Endothelial cell of umbilical vein (primary cell): Measurements from ENCODE around the gene ZNF474. TPM values are rescaled to one million over a fixed set of nuclear protein-coding genes. Genes with fewer than 3 reads are reported as not detected.

Experiments used
- BruUV-seq: library from RNA; stranded (reverse); fragments of 400-500 nt; replicated peaks from 2 replicates; lab custom pipeline; 2021; lab: Mats Ljungman, UMichigan
- CTCF ChIA-PET: fragments of 300-600, 350-600 bp; sonication (Branson Sonifier 250); formaldehyde crosslinking; loops from one replicate; lab custom pipeline; 2021; ENCODE audit warnings: antibody characterized with exemption, inconsistent platforms; lab: Charles Lee
- POLR2A ChIA-PET: fragments of 300-600, 350-600 bp; sonication (Branson Sonifier 250); formaldehyde crosslinking; loops from one replicate; lab custom pipeline; 2021; ENCODE audit warnings: antibody characterized with exemption, inconsistent platforms; lab: Charles Lee
- DNase-seq: peaks from one replicate; pipeline ENCODE4 v3.0.0-alpha.2; 2011; ENCODE audit warnings: low read depth, low spot score
- FAIRE-seq: peaks from 2 replicates; lab custom pipeline; 2011; peaks lifted over from hg19 to GRCh38; lab: Jason Lieb, UNC
- H2AFZ ChIP-seq: 2 replicates; pipeline ENCODE4 v1.6.0; 2012; ENCODE audit warnings: low read depth, low read length, control low read depth, inconsistent platforms
- H3K27ac ChIP-seq: 2 replicates; pipeline ENCODE4 v1.5.1; 2011; ENCODE audit warnings: low read depth, mild to moderate bottlenecking, control low read depth, low read length, moderate library complexity; ENCODE audit not compliant: insufficient read depth
- H3K27me3 ChIP-seq, 2 experiments: 2 replicates each; pipeline versions ENCODE4 v1.6.0 to v1.6.1; 2011; ENCODE audit warnings: low read length in 2 of 2, mixed read lengths in 1 of 2; ENCODE audit not compliant: control insufficient read depth in 2 of 2, insufficient read depth in 2 of 2
- H3K36me3 ChIP-seq, 2 experiments: 2 replicates in 1 of 2; 3 replicates in 1 of 2; pipeline ENCODE4 v1.5.1; 2011; ENCODE audit warnings: low read length in 2 of 2, mild to moderate bottlenecking in 1 of 2, moderate library complexity in 1 of 2; ENCODE audit not compliant: control insufficient read depth in 2 of 2, insufficient read depth in 2 of 2; ENCODE audit errors: extremely low read depth in 1 of 2
- H3K4me1 ChIP-seq: 3 replicates; pipeline ENCODE4 v1.5.1; 2011; ENCODE audit warnings: mild to moderate bottlenecking, low read length; ENCODE audit not compliant: control insufficient read depth, insufficient read depth; ENCODE audit errors: extremely low read depth
- H3K4me2 ChIP-seq: 2 replicates; pipeline ENCODE4 v1.6.1; 2011; ENCODE audit warnings: low read length, control low read depth, mixed read lengths; ENCODE audit not compliant: insufficient read depth
- H3K4me3 ChIP-seq, 3 experiments: fragments of 200-600 bp in 1 of 3; sonication (generic), shearing (Covaris generic) in 1 of 3; replicated peaks in 1 of 3; 2 replicates each; pipeline ENCODE4 v1.5.1; 2011 to 2016; ENCODE audit warnings: control low read depth in 3 of 3, low read length in 3 of 3, mild to moderate bottlenecking in 2 of 3, inconsistent platforms in 1 of 3, low read depth in 1 of 3, moderate library complexity in 1 of 3; ENCODE audit not compliant: insufficient read depth in 1 of 3
- H3K79me2 ChIP-seq: 2 replicates; pipeline ENCODE4 v1.6.0; 2012; ENCODE audit warnings: low read length, inconsistent platforms; ENCODE audit not compliant: control insufficient read depth, insufficient read depth
- H3K9ac ChIP-seq: replicated peaks from 2 replicates; pipeline ENCODE3; 2011; ENCODE audit warnings: low read length, control low read depth; ENCODE audit not compliant: insufficient read depth; ENCODE audit errors: extremely low read depth
- H3K9me1 ChIP-seq: replicated peaks from 3 replicates; pipeline ENCODE4 v1.6.0; 2011; ENCODE audit warnings: mild to moderate bottlenecking, low read length; ENCODE audit not compliant: control insufficient read depth, insufficient read depth; ENCODE audit errors: extremely low read depth
- H3K9me3 ChIP-seq: replicated peaks from 2 replicates; pipeline ENCODE4 v1.5.1; 2012; ENCODE audit warnings: low read length, inconsistent platforms; ENCODE audit not compliant: control insufficient read depth, insufficient read depth
- H4K20me1 ChIP-seq: replicated peaks from 2 replicates; pipeline ENCODE3; 2011; ENCODE audit warnings: mild to moderate bottlenecking, low read length; ENCODE audit not compliant: control insufficient read depth, insufficient read depth; ENCODE audit errors: extremely low read depth
- CTCF ChIP-seq, 2 donors: IDR thresholded peaks; 1 replicate in 1 of 2; 2 replicates in 1 of 2; pipeline ENCODE4 v1.5.1; 2011; ENCODE audit warnings: low read length in 2 of 2, mild to moderate bottlenecking in 2 of 2, moderate library complexity in 2 of 2, control low read depth in 1 of 2, inconsistent platforms in 1 of 2, low read depth in 1 of 2; ENCODE audit not compliant: insufficient read depth in 1 of 2; ENCODE audit errors: extremely low read depth in 1 of 2
- EZH2 ChIP-seq: IDR thresholded peaks from 2 replicates; pipeline ENCODE4 v1.6.1; 2012; ENCODE audit warnings: borderline replicate concordance, low read depth, mild to moderate bottlenecking, moderate library complexity, low read length, inconsistent platforms; ENCODE audit not compliant: severe bottlenecking
- FOS ChIP-seq: IDR thresholded peaks from 2 replicates; pipeline ENCODE4 v1.6.1; 2011; ENCODE audit warnings: mild to moderate bottlenecking, low read length, moderate library complexity, borderline replicate concordance; ENCODE audit not compliant: insufficient read depth
- GATA2 ChIP-seq: IDR thresholded peaks from 2 replicates; pipeline ENCODE4 v1.7.0; 2011; ENCODE audit warnings: low read depth, mild to moderate bottlenecking, moderate library complexity, mixed read lengths, low read length; ENCODE audit not compliant: insufficient read length, insufficient read depth
- JUN ChIP-seq: IDR thresholded peaks from 2 replicates; pipeline ENCODE4 v1.6.1; 2011; ENCODE audit warnings: borderline replicate concordance, low read depth; ENCODE audit not compliant: insufficient read length, insufficient read depth
- MAX ChIP-seq: IDR thresholded peaks from 2 replicates; pipeline ENCODE4 v1.6.1; 2011; ENCODE audit not compliant: insufficient read depth, insufficient read length
- MYC ChIP-seq: IDR thresholded peaks from one replicate; pipeline ENCODE4 v1.6.1; 2011; ENCODE audit warnings: mild to moderate bottlenecking, low read depth, low read length
- POLR2A ChIP-seq: IDR thresholded peaks from 2 replicates; pipeline ENCODE4 v1.6.1; 2012; ENCODE audit warnings: low read depth, mild to moderate bottlenecking, control low read depth, low read length
- POLR2AphosphoS5 ChIP-seq: IDR thresholded peaks from 2 replicates; pipeline ENCODE4 v1.6.1; 2012; ENCODE audit warnings: low read depth, mild to moderate bottlenecking, control low read depth, low read length, moderate library complexity; ENCODE audit not compliant: insufficient read depth
- dilution Hi-C: fragments of 300-500 bp; cut with MboI; formaldehyde crosslinking; loops from one replicate; pipeline ENCODE4 v1.15.0; 2019; ENCODE audit warnings: low sequenced_read_pairs; ENCODE audit not compliant: extremely low pct_ligation_motif_present
- intact Hi-C: fragments of 100-400 bp; cut with micrococcal nuclease; formaldehyde crosslinking; loops from one replicate; pipeline ENCODE4 v1.10.0; 2022
- polyA plus RNA-seq, 4 experiments: library from polyadenylated mRNA; depleted of rRNA in 3 of 4; stranded (reverse) in 3 of 4; unstranded in 1 of 4; fragments of >200 nt; gene quantifications; 2 replicates each; pipeline versions ENCODE4 v1.2.1 to v1.2.3, GENCODE V29; 2011 to 2012; ENCODE audit warnings: missing spikeins in 1 of 4
- total RNA-seq: library from RNA; stranded (reverse); gene quantifications from 2 replicates; pipeline ENCODE4 v1.2.3, GENCODE V29; 2021

The ZNF474 gene
- total and polyA plus RNA-seq, 2 donors (not counting 3 experiments of a cell fraction or from before 2014, with no cell fraction given): 0.03 TPM; not detected in 1

GRCh38 chr5:122121479-122122465 lies 7.6 kb upstream of the ZNF474 start:
- TF ChIP-seq FOS: no peak
- TF ChIP-seq POLR2A: no peak
- TF ChIP-seq MAX: no peak
- no peak for TF ChIP-seq CTCF (IDR thresholded peaks at IDR 0.05; ENCODE audit: extremely low read depth in 1 of 2, insufficient read depth in 1 of 2, low read depth in 1 of 2, low read length in 2 of 2)
- no peak for TF ChIP-seq JUN
- no peak for TF ChIP-seq POLR2AphosphoS5
- TF ChIP-seq MYC: no peak
- no peak for TF ChIP-seq GATA2
- no peak for TF ChIP-seq EZH2
- intact Hi-C loops (no loop called here), dilution Hi-C loops (no loop called here)
- H3K4me1 ChIP-seq: no peaks in the 10 kb centered on the region
- H3K36me3 ChIP-seq: no peaks in the 10 kb centered on the region
- DNase-seq: no peak
- no peak overlapping the region for H3K9ac ChIP-seq
- H3K9me1 ChIP-seq: no peaks in the 10 kb centered on the region
- no peaks in the 10 kb centered on the region for H3K9me3 ChIP-seq
- H2AFZ ChIP-seq: no peak overlapping the region
- no peaks in the 10 kb centered on the region for H4K20me1 ChIP-seq
- no peaks in the 10 kb centered on the region for H3K79me2 ChIP-seq
- no TSS peak for BruUV-seq
- no peaks in the 10 kb centered on the region for H3K27me3 ChIP-seq
- ChIA-PET POLR2A (no interaction called here), CTCF (no interaction called here)
- no peak overlapping the region for H3K4me3 ChIP-seq
- no peak for FAIRE-seq
- no peak overlapping the region for H3K27ac ChIP-seq
- no peak overlapping the region for H3K4me2 ChIP-seq
